ENCODE results near the gene KRTDAP.

KRTDAP gene

DNA sequence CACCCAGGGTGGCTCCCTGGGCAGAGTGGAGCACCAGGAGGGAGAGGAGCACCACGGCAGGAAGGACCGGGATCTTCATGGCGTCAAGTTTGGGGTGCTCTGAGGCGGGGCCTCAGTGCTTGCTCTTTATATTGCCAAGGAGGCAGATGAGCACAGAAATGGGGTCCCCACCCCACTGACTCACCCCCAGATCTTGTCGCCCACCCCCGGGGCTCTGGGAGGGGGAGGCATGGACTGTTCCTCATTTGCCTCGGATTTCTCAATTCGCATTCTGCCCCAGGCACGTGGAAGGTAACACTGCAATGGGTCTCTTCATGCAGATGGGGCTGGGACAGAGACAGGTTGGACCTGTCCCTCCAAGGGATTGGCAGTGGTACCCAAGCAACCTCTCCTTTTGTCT is at the start of gene KRTDAP:
Gene KRTDAP, minus strand, starts transcription at position 101 of the 400 bp plus-strand sequence. Its CDS starts 22 bp downstream, at position 79.
- DNase-seq: no peak

GRCh38 chr19:35539850-35540249 is 49.6 kb upstream of the KRTDAP start:
- DNase-seq: no peak

DNA sequence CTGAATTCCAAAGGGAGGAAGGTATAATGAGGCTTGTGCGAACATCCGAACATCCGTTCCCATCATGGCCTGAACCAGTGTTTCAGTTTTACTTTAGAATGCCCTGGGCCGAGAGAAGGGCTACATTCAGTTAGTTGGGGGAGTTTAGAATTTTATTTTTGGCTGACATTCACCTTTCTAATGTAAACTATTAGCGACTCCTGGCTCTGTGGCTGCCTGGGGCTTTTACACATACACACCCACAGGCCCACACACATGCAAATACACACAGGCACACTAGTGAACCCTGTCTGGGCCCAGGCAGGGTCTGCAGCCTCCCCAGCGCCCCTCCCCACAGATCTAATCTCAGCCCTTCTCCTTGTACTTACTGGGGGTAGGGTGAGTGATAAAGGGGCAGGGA is 49.0 kb upstream of the KRTDAP start:
- DNase-seq: no peak

DNA sequence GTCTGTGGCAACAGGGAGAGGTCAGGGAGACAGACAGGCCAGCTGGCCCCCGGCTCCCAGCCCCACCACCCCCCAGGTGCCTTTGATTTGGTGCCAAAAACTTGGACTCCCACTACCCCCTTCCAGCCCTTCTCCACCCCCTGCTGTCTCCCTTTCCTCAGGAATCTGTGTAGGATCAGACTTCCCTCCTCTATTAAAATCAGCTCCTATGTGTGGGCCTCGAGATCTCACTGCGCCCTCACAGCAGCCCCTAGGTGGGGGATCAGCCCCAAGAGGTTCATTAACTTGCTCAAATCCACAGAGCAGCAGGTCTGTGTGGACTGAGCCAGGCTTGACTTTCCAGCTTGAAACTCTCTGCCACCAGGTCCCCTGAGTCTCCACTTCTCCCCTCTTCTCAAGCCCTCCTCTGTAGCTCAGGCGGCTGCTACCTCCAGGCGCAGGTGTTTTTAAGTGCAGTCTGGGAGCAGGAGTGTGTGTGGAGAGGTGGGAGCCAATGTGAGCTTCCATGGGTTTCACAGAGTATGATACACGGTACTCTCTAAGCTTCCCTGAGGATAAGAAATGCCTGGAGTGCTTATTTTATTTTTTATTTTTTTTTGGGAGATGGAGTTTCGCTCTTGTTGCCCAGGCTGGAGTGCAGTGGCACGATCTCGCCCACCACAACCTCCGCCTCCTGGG is 44.7 kb upstream of the KRTDAP start:
- no peak for DNase-seq

DNA sequence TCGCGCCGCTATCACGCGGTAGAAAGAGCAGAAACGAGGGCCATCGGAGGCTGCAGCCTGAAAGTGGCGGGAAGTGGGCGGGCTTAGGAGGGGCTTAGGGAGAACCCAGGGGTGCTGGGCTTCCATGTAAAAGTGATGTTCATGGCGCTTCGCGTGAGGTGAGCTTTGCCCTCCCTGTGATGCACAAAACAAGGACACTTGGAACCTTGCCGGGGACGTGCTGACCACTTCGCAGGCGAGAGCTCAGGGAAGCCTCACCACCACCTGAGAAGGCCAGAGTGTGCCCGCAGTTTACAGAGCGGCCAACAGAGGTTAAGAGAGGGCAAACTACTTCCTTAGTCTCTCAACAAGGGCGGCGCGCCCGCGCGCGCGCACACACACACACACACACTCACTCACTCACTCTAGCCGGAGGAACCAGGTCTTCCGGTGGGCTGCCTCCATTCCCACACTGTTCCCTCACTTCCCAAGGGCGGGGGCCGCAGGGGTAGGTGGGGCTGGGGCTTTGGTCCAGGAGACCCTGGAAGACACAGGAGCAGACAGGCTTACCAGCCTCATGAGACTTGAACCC is 43.6 kb upstream of the KRTDAP start:
- no peak for DNase-seq

DNA sequence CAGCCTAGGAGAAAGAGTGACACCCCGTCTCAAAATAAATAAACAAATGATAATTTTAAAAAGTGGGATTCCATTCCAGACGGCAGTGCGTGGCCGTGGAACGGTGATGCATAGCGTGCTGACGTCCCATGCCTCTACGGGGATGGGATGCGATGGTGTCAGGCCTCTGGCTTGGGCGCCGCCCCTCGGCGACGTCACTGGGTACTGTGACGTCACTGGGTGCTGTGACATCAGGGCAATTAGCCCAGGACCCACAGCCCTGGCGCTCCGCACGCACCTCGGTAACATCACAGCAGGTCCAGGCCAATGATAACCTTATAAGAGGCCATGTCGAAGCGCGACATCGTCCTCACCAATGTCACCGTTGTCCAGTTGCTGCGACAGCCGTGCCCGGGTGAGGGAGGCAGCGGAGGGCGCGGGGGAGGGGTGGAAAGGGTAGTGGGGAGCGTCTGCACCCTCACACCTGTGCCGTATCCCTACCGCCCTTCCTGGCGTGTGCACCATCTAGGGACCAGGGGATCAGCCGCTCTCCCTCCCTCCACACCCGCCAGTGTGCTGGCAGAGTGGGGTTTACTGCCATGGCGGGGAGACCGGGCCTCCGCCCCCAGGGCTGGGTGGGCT is 43.0 kb upstream of the KRTDAP start, which contains the start of gene GAPDHS:
Gene GAPDHS, plus strand, starts transcription at position 256 of the 621 bp plus-strand sequence. Its CDS starts 72 bp downstream, at position 328.
- DNase-seq: no peak

DNA sequence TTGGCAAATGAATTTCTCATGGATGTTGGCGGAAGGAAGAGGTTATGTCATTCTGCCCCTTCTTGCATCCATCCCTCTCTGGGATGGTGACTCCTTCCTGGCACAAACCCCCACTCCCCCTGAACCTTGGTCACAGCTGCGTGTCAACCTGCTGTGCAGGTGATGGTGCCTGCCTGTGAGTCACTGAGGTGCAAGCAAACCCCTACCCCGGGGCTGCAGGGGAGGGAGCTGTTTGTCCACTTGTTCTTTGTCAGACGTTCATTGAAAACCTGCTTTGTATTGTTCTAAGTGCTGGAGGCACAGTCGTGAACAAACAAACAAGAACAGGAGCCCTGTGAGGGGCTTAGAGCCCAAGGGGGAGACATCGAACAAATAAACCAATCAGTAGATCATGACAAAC is 41.0 kb upstream of the KRTDAP start:
- no peak for DNase-seq

- DNase-seq: no peak
Measured at GRCh38 chr19:35529241-35530218, 39.3 kb upstream of the KRTDAP start.

- DNase-seq: no peak
Measured at GRCh38 chr19:35528218-35529038, 38.2 kb upstream of the KRTDAP start, which contains the start of gene SBSN. SBSN (minus strand) TSS chr19:35528311; CDS start chr19:35528281, 30 bp downstream.

GRCh38 chr19:35525873-35526272 is 35.6 kb upstream of the KRTDAP start:
- DNase-seq: no peak

- DNase-seq: no peak
Measured at GRCh38 chr19:35524181-35524837, 34.0 kb upstream of the KRTDAP start.

- DNase-seq: no peak
Measured at GRCh38 chr19:35522745-35523327, 32.6 kb upstream of the KRTDAP start.

DNA sequence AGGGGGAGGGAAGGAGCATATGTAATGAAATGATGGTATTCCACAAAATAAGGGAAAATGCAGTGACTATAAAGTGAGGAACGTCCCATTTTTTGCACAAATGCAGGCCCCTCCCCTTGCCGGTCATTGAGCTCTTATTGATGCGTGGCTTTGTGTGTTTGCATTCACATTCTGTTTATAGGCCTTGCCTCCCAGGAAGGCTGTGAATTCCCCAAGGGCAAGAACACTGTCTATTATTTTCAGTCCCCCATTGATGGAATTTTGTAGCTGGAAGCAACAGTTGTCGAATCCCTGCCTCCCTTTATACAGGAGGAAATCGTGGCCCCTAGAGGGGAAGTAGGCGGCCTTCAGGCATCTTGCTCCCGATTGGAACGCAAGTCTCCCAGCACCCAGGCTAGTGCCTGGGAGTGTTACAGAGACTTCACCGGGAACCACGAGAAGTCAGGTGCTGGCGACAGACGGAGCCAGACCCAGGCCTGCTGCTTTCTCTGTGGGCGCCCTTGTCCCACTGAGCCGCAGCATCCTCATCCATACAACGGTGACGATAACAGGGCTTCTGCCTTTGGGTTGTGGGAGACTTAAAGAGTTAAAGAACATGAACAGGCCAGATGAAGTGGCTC is 31.0 kb upstream of the KRTDAP start:
- DNase-seq: no peak

- DNase-seq: no peak
Measured at GRCh38 chr19:35519291-35519690, 29.0 kb upstream of the KRTDAP start.

DNA sequence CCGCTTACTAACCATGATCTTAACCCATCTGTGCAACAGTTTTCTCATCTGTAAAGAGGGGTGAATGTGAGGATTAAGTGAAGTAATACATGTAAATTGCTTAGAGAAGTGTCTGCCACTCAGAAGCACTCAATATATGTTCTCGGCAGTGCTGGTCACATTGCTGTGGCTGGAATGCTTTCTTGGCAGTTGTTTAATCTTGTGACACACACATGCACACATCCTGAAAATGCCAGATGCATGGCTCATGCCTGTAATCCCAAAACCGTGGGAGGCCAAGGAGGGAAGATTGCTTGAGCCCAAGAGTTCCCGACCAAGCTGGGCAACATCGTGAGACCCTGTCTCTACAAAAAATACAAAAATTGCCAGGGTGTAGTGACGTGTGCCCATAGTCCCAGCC is 28.0 kb upstream of the KRTDAP start:
- no peak for DNase-seq

- no peak for DNase-seq
Measured at GRCh38 chr19:35517342-35517741, 27.1 kb upstream of the KRTDAP start.

- no peak for DNase-seq
Measured at GRCh38 chr19:35516310-35516709, 26.0 kb upstream of the KRTDAP start.

DNA sequence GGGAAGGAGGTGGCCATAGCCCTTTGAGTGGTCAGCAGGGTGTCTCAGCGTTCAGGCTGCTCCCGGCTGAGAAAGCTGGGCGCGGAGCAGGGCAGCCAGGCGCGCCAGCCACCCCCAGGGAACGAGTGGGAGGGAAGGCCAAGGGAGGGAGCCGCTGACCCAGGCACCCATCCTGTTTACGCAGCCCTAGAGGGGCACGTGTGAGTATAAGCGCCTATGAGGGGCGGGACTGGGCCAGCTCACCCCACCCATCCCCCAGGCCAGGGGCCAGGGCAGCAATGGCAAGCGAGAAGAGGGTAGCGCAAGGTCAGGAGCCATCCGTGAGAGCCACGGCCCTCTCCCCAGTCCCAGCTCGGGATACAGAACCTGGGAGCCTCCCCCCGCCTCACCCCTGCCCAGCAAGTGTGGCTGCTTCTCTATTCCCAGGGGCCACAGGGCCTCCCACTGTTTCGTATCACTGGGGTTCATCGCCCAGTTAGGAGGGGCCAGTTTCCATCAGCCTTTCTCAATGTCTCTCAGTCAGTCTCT is 24.1 kb upstream of the KRTDAP start:
- DNase-seq: no peak

- no peak for DNase-seq
Measured at GRCh38 chr19:35513628-35514281, 23.5 kb upstream of the KRTDAP start, which contains the start of gene DMKN. DMKN (minus strand) TSS chr19:35513649; CDS start chr19:35513475, 174 bp downstream.

All from SHP77 treated with DMSO at 0.1 percent for 48 hours (cell line).